HEK293 (cell line): Measurements from ENCODE around the gene GPBP1.

Source experiments
- CTCF ChIA-PET: fragments of 350-600 bp; formaldehyde crosslinking; extraction: SDS; loops from one replicate; lab custom pipeline; 2021; ENCODE audit warnings: antibody characterized with exemption; lab: Yijun Ruan, JAX
- POLR2A ChIA-PET: fragments of 300-600 bp; formaldehyde crosslinking; extraction: SDS; loops from one replicate; lab custom pipeline; 2020; ENCODE audit warnings: antibody characterized with exemption, inconsistent platforms; lab: Yijun Ruan, JAX
- H3K27ac ChIP-seq: fragments of 200-500 bp; sonication (Bioruptor generic); 2 replicates; pipeline ENCODE4 v1.5.1; 2014; ENCODE audit warnings: low read depth, low read length, control low read depth, inconsistent platforms; ENCODE audit errors: extremely low read depth
- H3K36me3 ChIP-seq, 2 experiments: fragments of 200-500 bp in 1 of 2; sonication (Bioruptor generic) in 1 of 2; 1 replicate in 1 of 2; 2 replicates in 1 of 2; pipeline ENCODE4 v1.5.1; 2014 to 2017; ENCODE audit warnings: inconsistent platforms in 2 of 2, low read length in 2 of 2; ENCODE audit not compliant: control insufficient read depth in 2 of 2, insufficient read depth in 1 of 2
- H3K4me1 ChIP-seq: fragments of 200-500 bp; sonication (Bioruptor generic); 2 replicates; pipeline ENCODE4 v1.5.1; 2014; ENCODE audit warnings: mild to moderate bottlenecking, low read length, inconsistent platforms; ENCODE audit not compliant: control insufficient read depth, insufficient read depth
- H3K4me3 ChIP-seq: 2 replicates; pipeline ENCODE4 v1.5.1; 2011; ENCODE audit warnings: low read depth, mild to moderate bottlenecking, control low read depth, low read length, moderate library complexity
- H3K9me3 ChIP-seq: fragments of 200-500 bp; sonication (Bioruptor generic); 2 replicates; pipeline ENCODE4 v1.5.1; 2014; ENCODE audit warnings: low read depth, low read length, inconsistent platforms; ENCODE audit not compliant: control insufficient read depth, insufficient read depth
- HOXD13 ChIP-seq: sonication (generic); formaldehyde crosslinking; IDR thresholded peaks from 2 replicates; pipeline ENCODE4 v1.8.0; 2022; ENCODE audit warnings: missing genetic modification reagents, borderline replicate concordance
- ZNF155 ChIP-seq: fragments of 450-650 bp; formaldehyde crosslinking; IDR thresholded peaks from 2 replicates; pipeline ENCODE4 v1.5.1; 2016; ENCODE audit warnings: missing biosample characterization, missing genetic modification characterization
- ZNF202 ChIP-seq: fragments of 450-650 bp; formaldehyde crosslinking; IDR thresholded peaks from 2 replicates; pipeline ENCODE4 v1.5.1; 2016; ENCODE audit warnings: missing biosample characterization, missing genetic modification characterization, borderline replicate concordance
- ZNF26 ChIP-seq: fragments of 450-650 bp; formaldehyde crosslinking; IDR thresholded peaks from 2 replicates; pipeline ENCODE4 v1.5.1; 2016; ENCODE audit warnings: missing biosample characterization, missing genetic modification characterization
- ZNF362 ChIP-seq: fragments of 450-650 bp; formaldehyde crosslinking; IDR thresholded peaks from 2 replicates; pipeline ENCODE4 v1.5.1; 2016; ENCODE audit warnings: missing biosample characterization, missing genetic modification characterization
- ZNF692 ChIP-seq: fragments of 450-650 bp; formaldehyde crosslinking; IDR thresholded peaks from 2 replicates; pipeline ENCODE4 v1.5.1; 2016; ENCODE audit warnings: missing biosample characterization, missing genetic modification characterization
- ZSCAN30 ChIP-seq: fragments of 450-650 bp; IDR thresholded peaks from 2 replicates; pipeline ENCODE4 v1.5.1; 2018; ENCODE audit warnings: missing biosample characterization, mild to moderate bottlenecking, missing genetic modification characterization, moderate library complexity
- ZSCAN4 ChIP-seq: fragments of 450-650 bp; formaldehyde crosslinking; IDR thresholded peaks from 2 replicates; pipeline ENCODE4 v1.5.1; 2017; ENCODE audit warnings: missing biosample characterization, missing genetic modification characterization
- TF ChIP-seq, protein P1 (sequence below): fragments of 450-650 bp; formaldehyde crosslinking; IDR thresholded peaks from 2 replicates; pipeline ENCODE4 v1.5.1; 2016; ENCODE audit warnings: missing biosample characterization, missing genetic modification characterization, borderline replicate concordance

GPBP1 gene

DNA sequence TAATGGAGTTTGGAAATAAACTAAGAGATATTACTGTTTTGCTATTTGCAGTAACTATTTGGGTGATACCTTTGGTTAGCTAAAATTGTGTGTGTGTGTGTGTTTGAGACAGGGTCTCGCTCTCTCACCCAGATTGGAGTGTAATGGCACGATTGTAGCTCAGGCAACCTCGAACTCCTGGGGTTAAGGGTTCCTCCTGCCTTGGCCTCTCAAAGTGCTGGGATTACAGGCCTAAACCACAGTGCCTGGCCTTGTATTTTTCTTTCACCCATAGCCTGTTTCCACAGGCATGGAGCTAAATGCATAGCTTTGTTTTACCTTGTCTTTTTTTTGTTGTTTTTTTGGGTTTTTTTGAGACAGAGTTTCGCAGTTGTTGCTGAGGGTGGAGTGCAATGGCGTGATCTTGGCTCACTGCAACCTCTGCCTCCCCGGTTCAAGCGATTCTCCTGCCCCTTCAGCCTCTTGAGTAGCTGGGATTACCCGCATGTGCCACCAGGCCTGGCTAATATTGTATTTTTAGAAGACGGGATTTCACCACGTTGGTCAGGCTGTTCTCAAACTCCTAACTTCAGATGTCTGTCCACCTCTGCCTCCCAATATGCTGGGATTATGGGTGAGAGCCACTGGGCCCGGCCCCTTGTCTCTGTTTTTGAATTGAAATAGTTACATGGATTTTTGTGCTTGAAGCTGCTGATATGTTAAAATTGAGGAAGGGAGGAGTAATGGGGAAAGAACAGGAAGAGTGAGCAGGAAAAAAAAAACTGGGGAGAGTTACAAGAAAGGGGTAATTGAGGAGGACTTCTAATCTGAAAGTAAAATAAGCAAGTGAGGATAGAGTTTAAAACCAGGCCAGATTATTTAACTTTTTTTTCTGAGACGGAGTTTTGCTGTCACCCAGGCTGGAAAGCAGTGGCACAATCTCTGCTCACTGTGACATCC is 5.7 kb downstream of the GPBP1 start (continued):
- TF ChIP-seq ZNF692 (tag by site-specific recombination): no peak
- TF ChIP-seq ZSCAN30 (tag by site-specific recombination): no peak
- TF ChIP-seq ZNF26 (tag by site-specific recombination): no peak
- TF ChIP-seq, protein P1, sequence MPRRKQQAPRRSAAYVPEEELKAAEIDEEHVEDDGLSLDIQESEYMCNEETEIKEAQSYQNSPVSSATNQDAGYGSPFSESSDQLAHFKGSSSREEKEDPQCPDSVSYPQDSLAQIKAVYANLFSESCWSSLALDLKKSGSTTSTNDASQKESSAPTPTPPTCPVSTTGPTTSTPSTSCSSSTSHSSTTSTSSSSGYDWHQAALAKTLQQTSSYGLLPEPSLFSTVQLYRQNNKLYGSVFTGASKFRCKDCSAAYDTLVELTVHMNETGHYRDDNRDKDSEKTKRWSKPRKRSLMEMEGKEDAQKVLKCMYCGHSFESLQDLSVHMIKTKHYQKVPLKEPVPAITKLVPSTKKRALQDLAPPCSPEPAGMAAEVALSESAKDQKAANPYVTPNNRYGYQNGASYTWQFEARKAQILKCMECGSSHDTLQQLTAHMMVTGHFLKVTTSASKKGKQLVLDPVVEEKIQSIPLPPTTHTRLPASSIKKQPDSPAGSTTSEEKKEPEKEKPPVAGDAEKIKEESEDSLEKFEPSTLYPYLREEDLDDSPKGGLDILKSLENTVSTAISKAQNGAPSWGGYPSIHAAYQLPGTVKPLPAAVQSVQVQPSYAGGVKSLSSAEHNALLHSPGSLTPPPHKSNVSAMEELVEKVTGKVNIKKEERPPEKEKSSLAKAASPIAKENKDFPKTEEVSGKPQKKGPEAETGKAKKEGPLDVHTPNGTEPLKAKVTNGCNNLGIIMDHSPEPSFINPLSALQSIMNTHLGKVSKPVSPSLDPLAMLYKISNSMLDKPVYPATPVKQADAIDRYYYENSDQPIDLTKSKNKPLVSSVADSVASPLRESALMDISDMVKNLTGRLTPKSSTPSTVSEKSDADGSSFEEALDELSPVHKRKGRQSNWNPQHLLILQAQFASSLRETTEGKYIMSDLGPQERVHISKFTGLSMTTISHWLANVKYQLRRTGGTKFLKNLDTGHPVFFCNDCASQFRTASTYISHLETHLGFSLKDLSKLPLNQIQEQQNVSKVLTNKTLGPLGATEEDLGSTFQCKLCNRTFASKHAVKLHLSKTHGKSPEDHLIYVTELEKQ (tag by site-specific recombination): no peak
- TF ChIP-seq ZNF362 (tag by site-specific recombination): 0 out of 2 replicates have a peak, but pooled peaks have one; percentile 34
- no peak for TF ChIP-seq HOXD13
- no peak for TF ChIP-seq ZNF155 (tag by site-specific recombination)

DNA sequence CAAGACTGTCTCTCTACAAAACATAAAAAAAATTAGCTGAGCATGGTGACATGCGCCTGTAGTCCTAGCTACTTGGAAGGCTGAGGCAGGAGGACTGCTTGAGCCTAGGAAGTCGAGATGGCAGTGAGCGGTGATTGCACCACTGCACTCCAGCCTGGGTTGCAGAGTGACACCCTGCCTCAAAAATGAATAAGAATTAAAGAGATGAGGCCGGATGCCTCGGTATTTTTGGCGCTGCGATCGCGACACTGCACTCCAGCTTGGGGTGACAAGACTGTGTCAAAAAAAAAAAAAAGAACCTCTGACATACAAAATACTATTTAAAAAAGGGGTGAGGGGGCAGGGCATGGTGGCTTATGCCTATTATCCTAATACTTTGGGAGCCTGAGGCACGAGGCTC is 7.3 kb downstream of the GPBP1 start:
- TF ChIP-seq ZNF202 (tag by site-specific recombination): peak; percentile 13; the same call in 1 of the 2 replicates
- no peak for TF ChIP-seq ZSCAN4 (tag by site-specific recombination)
- TF ChIP-seq, protein P1 (tag by site-specific recombination): no peak
- ChIA-PET CTCF (no interaction called here), POLR2A (no interaction called here)
- no peak overlapping the region for H3K27ac ChIP-seq
- H3K4me1 ChIP-seq: peaks cover 7% of the 10 kb centered on the region
- H3K4me3 ChIP-seq: no peak overlapping the region
- peaks cover 11 to 32% of the 10 kb centered on the region in 2 experiments; a peak in 2 of 3 replicates for H3K36me3 ChIP-seq
- H3K9me3 ChIP-seq: no peaks in the 10 kb centered on the region
